PFSK-1 (cell line): ENCODE data around the gene TLN1.

Experiments
- POLR2AphosphoS5 ChIP-seq: IDR thresholded peaks from 2 replicates; pipeline ENCODE4 v1.6.1; 2012; ENCODE audit warnings: low read depth, mild to moderate bottlenecking, control low read depth, low read length, moderate library complexity
- REST ChIP-seq, 2 experiments: IDR thresholded peaks; 2 replicates each; pipeline versions ENCODE4 v1.6.1 to v1.8.0; 2011 to 2012; ENCODE audit warnings: low read depth in 2 of 2, low read length in 2 of 2, control low read depth in 1 of 2, inconsistent platforms in 1 of 2, mild to moderate bottlenecking in 1 of 2, moderate library complexity in 1 of 2; ENCODE audit not compliant: insufficient read depth in 1 of 2
- SIN3A ChIP-seq: IDR thresholded peaks from 2 replicates; pipeline ENCODE4 v1.6.1; 2012; ENCODE audit warnings: mild to moderate bottlenecking, low read length, moderate library complexity, borderline replicate concordance; ENCODE audit not compliant: insufficient read depth
- TAF1 ChIP-seq: IDR thresholded peaks from 2 replicates; pipeline ENCODE4 v1.6.1; 2012; ENCODE audit warnings: low read length, control low read depth, borderline replicate concordance; ENCODE audit not compliant: insufficient read depth

DNA sequence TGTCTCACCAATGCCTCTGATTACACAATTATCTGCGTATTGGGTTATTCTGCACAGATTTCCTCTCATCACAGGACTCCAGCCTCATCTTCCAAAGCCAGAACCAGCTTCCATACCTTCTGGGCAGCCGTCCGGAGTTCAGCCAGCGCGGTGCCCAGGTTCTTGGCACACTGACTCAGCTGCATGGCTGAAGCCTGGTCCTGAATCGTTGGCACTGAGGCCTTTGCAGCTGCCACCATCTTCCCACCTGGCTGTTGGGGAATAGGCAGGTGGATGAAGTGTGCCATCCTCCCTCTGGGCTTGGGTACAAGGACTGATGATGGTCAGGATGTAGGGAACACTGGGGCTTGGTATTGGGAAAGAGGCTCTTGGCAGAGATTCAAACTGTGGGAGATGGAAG, 17.9 kb downstream of the TLN1 start:
- TF ChIP-seq SIN3A = no peak
- TF ChIP-seq TAF1 = no peak
- TF ChIP-seq POLR2AphosphoS5 = no peak
- no peak for TF ChIP-seq REST (IDR thresholded peaks at IDR 0.05; ENCODE audit: insufficient read depth in 1 of 2, low read depth in 2 of 2, low read length in 2 of 2)
